Thyroid gland (tissue), 4 donors: ENCODE results near the gene HELQ.

Experiments used
- POLR2A ChIP-seq, 2 donors: fragments of 450-650 bp; IDR thresholded peaks; one replicate each; pipeline ENCODE4 v1.6.1; 2017; ENCODE audit warnings: antibody characterized with exemption in 2 of 2, mild to moderate bottlenecking in 2 of 2, moderate library complexity in 1 of 2
- TF ChIP-seq, protein P1 (sequence below), 6 experiments: fragments of 200-600 bp in 3 of 6; fragments of 450-650 bp in 3 of 6; sonication (generic) in 3 of 6; IDR thresholded peaks; one replicate each; pipeline ENCODE4 v1.5.1; 2016 to 2019; ENCODE audit warnings: antibody characterized with exemption in 6 of 6, mild to moderate bottlenecking in 2 of 6, inconsistent platforms in 1 of 6, moderate library complexity in 1 of 6

DNA sequence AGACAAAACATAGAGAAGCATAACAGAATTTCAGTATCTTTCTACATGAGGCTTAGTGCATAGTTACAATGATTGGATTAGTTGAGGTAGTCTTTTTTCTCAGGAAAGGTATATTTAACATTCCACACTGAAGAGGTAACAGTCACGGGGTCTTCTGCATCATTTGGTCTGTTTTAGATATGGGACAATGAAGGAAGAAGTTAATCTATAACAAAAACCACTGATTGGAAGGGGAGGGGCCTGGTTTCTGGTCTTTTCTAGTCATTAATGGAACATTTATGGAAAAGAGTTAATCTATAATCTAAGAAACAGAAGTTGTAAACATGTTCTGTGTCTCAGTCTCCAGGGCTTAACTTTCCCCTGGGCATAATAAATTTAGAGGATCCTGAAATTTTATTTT is 83.7 kb downstream of the HELQ start:
- TF ChIP-seq, protein P1, sequence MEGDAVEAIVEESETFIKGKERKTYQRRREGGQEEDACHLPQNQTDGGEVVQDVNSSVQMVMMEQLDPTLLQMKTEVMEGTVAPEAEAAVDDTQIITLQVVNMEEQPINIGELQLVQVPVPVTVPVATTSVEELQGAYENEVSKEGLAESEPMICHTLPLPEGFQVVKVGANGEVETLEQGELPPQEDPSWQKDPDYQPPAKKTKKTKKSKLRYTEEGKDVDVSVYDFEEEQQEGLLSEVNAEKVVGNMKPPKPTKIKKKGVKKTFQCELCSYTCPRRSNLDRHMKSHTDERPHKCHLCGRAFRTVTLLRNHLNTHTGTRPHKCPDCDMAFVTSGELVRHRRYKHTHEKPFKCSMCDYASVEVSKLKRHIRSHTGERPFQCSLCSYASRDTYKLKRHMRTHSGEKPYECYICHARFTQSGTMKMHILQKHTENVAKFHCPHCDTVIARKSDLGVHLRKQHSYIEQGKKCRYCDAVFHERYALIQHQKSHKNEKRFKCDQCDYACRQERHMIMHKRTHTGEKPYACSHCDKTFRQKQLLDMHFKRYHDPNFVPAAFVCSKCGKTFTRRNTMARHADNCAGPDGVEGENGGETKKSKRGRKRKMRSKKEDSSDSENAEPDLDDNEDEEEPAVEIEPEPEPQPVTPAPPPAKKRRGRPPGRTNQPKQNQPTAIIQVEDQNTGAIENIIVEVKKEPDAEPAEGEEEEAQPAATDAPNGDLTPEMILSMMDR (IDR thresholded peaks at IDR 0.05), result no peak
- no peak for TF ChIP-seq POLR2A (IDR thresholded peaks at IDR 0.05)
